GM23338 (cell line): Measurements from ENCODE around the gene GATA5. TPM values are rescaled to one million over a fixed set of nuclear protein-coding genes. Genes with fewer than 3 reads are reported as not detected.

Source experiments
- ATAC-seq: fragments of 200-7000 bp; cut with Tn5 transposase; 3 replicates; pipeline ENCODE4 v1.9.1; 2020
- DNase-seq: peaks from one replicate; pipeline ENCODE4 v3.0.0-alpha.2; 2015; ENCODE audit warnings: low spot score
- H2AFZ ChIP-seq: fragments of 200-600 bp; sonication (generic); 2 replicates; pipeline ENCODE4 v1.8.0; 2016; ENCODE audit warnings: antibody characterized with exemption, mild to moderate bottlenecking, moderate library complexity
- H3F3A ChIP-seq: fragments of 200-600 bp; sonication (generic); replicated peaks from 2 replicates; pipeline ENCODE4 v1.8.0; 2017; ENCODE audit warnings: antibody characterized with exemption, mixed run types, low read depth
- H3K27ac ChIP-seq: fragments of 200-600 bp; sonication (generic); 2 replicates; pipeline ENCODE4 v1.6.1; 2016; ENCODE audit warnings: low read depth
- H3K27me3 ChIP-seq: fragments of 200-600 bp; sonication (generic); 2 replicates; pipeline ENCODE4 v1.8.0; 2016; ENCODE audit warnings: mild to moderate bottlenecking, mixed run types, moderate library complexity; ENCODE audit not compliant: insufficient read depth
- H3K36me3 ChIP-seq: fragments of 200-600 bp; sonication (generic); 2 replicates; pipeline ENCODE4 v1.8.0; 2016; ENCODE audit warnings: mild to moderate bottlenecking; ENCODE audit not compliant: insufficient read depth
- H3K4me1 ChIP-seq: fragments of 200-600 bp; sonication (generic); 2 replicates; pipeline ENCODE4 v1.8.0; 2016; ENCODE audit warnings: mild to moderate bottlenecking, moderate library complexity; ENCODE audit not compliant: insufficient read depth
- H3K4me2 ChIP-seq: fragments of 200-600 bp; sonication (generic); 2 replicates; pipeline ENCODE4 v1.7.1; 2017; ENCODE audit warnings: mixed run types
- H3K4me3 ChIP-seq: fragments of 200-600 bp; sonication (generic); 2 replicates; pipeline ENCODE4 v1.6.1; 2016; ENCODE audit warnings: mixed run types
- H3K79me2 ChIP-seq: fragments of 200-600 bp; sonication (generic); replicated peaks from 2 replicates; pipeline ENCODE4 v1.8.0; 2017; ENCODE audit warnings: mild to moderate bottlenecking; ENCODE audit not compliant: insufficient read depth
- H3K9me2 ChIP-seq: fragments of 200-600 bp; sonication (generic); 2 replicates; pipeline ENCODE4 v1.8.0; 2017; ENCODE audit not compliant: insufficient read depth
- H4K20me1 ChIP-seq: fragments of 200-600 bp; sonication (generic); replicated peaks from 2 replicates; pipeline ENCODE4 v1.8.0; 2017; ENCODE audit warnings: mild to moderate bottlenecking; ENCODE audit not compliant: insufficient read depth
- H3K27ac Mint-ChIP-seq: 2 replicates; pipeline ENCODE4 v1.8.0; 2020; ENCODE audit warnings: inconsistent platforms, mild to moderate bottlenecking, moderate library complexity, mixed read lengths
- H3K27me3 Mint-ChIP-seq: 3 replicates; pipeline ENCODE4 v1.8.0; 2022; ENCODE audit warnings: low read depth, mild to moderate bottlenecking, moderate library complexity, mixed read lengths, inconsistent platforms; ENCODE audit not compliant: insufficient read depth, poor library complexity
- H3K36me3 Mint-ChIP-seq: 3 replicates; pipeline ENCODE4 v1.8.0; 2021; ENCODE audit warnings: low read depth, mild to moderate bottlenecking, inconsistent platforms, moderate library complexity, mixed read lengths
- H3K4me1 Mint-ChIP-seq: 3 replicates; pipeline ENCODE4 v1.8.0; 2020; ENCODE audit warnings: mild to moderate bottlenecking, inconsistent platforms, mixed read lengths
- H3K4me3 Mint-ChIP-seq: 3 replicates; pipeline ENCODE4 v1.8.0; 2021; ENCODE audit warnings: moderate library complexity, mild to moderate bottlenecking, inconsistent platforms, mixed read lengths
- H3K9me3 Mint-ChIP-seq: 3 replicates; pipeline ENCODE4 v1.8.0; 2020; ENCODE audit warnings: moderate library complexity, mild to moderate bottlenecking, inconsistent platforms, mixed read lengths
- CREB1 ChIP-seq: fragments of 250-450 bp; sonication (Bioruptor Pico); IDR thresholded peaks from 2 replicates; pipeline ENCODE4 v1.5.0; 2020; ENCODE audit warnings: low read depth, mild to moderate bottlenecking, moderate library complexity
- EZH2 ChIP-seq: fragments of 200-600 bp; sonication (generic); IDR thresholded peaks from one replicate; pipeline ENCODE4 v1.8.0; 2017; ENCODE audit warnings: antibody characterized with exemption, mild to moderate bottlenecking, low read depth; ENCODE audit not compliant: unreplicated experiment
- EZH2phosphoT487 ChIP-seq: fragments of 200-600 bp; sonication (generic); IDR thresholded peaks from one replicate; pipeline ENCODE4 v1.8.1; 2018; ENCODE audit warnings: antibody characterized with exemption; ENCODE audit not compliant: unreplicated experiment
- JUNB ChIP-seq: IDR thresholded peaks from one replicate; pipeline ENCODE4 v1.6.1; 2016; ENCODE audit warnings: antibody characterized with exemption; ENCODE audit not compliant: unreplicated experiment
- NANOG ChIP-seq: IDR thresholded peaks from 2 replicates; pipeline ENCODE4 v1.6.1; 2016; ENCODE audit warnings: antibody characterized with exemption, borderline replicate concordance
- STAT1 ChIP-seq: IDR thresholded peaks from one replicate; pipeline ENCODE4 v1.6.1; 2016; ENCODE audit warnings: antibody characterized with exemption; ENCODE audit not compliant: unreplicated experiment
- ZNF114 ChIP-seq: fragments of 250-450 bp; sonication (Bioruptor Pico); IDR thresholded peaks from 2 replicates; pipeline ENCODE4 v1.5.0; 2020; ENCODE audit warnings: mild to moderate bottlenecking, moderate library complexity
- ZNF331 ChIP-seq: fragments of 250-450 bp; sonication (Bioruptor Pico); IDR thresholded peaks from 2 replicates; pipeline ENCODE4 v1.5.0; 2020; ENCODE audit warnings: low read depth, mild to moderate bottlenecking, moderate library complexity
- polyA plus RNA-seq: library from polyadenylated mRNA; unstranded; fragments of >200 nt; fragmentation: Nextera tagmentation; extraction: Ambion mirVana; gene quantifications from 2 replicates; pipeline ENCODE4 v1.2.1, GENCODE V29; 2016
- total RNA-seq: library from RNA; depleted of rRNA; stranded (reverse); fragments of >200 nt; shearing (Covaris generic); gene quantifications from 2 replicates; pipeline ENCODE4 v1.2.3, GENCODE V29; 2014
- TF ChIP-seq, protein P1 (sequence below), 2 experiments: fragments of 200-600 bp in 1 of 2; sonication (generic) in 1 of 2; conservative IDR thresholded peaks; 2 replicates each; pipeline versions ENCODE4 v1.5.1 to v1.6.1; 2016 to 2017; ENCODE audit warnings: antibody characterized with exemption in 2 of 2, low read depth in 2 of 2, mild to moderate bottlenecking in 2 of 2, moderate library complexity in 1 of 2
- TF ChIP-seq, protein P2 (sequence below): IDR thresholded peaks from 2 replicates; pipeline ENCODE4 v1.6.1; 2016; ENCODE audit warnings: antibody characterized with exemption
- TF ChIP-seq, protein P3 (sequence below): fragments of 250-450 bp; sonication (Bioruptor Pico); IDR thresholded peaks from 2 replicates; pipeline ENCODE4 v1.5.0; 2020; ENCODE audit warnings: mild to moderate bottlenecking, moderate library complexity

Gene GATA5
- total and polyA plus RNA-seq, 2 experiments from 2014 or later, result 0.60 to 0.73 TPM

DNA sequence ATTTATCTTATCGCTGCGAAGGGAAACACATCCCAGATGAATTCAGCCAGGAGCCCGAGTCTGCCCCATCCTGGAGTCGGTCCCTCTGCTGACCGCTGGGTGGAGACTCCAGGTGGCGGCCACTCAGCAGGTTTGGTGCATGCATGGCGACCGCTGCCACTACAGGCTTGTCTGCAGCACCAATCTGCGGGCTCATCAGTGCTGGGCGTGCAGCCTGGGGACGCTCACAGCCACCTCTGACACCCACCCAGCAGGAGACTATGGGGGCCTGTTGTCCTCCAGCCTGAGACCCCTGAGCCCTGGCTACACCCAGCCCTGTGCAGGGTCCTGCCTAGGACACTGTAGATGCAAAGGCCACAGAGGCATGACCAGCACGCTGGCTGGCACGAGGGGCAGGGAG is 40.5 kb upstream of the GATA5 start:
- no peak for TF ChIP-seq EZH2
- TF ChIP-seq, protein P1, sequence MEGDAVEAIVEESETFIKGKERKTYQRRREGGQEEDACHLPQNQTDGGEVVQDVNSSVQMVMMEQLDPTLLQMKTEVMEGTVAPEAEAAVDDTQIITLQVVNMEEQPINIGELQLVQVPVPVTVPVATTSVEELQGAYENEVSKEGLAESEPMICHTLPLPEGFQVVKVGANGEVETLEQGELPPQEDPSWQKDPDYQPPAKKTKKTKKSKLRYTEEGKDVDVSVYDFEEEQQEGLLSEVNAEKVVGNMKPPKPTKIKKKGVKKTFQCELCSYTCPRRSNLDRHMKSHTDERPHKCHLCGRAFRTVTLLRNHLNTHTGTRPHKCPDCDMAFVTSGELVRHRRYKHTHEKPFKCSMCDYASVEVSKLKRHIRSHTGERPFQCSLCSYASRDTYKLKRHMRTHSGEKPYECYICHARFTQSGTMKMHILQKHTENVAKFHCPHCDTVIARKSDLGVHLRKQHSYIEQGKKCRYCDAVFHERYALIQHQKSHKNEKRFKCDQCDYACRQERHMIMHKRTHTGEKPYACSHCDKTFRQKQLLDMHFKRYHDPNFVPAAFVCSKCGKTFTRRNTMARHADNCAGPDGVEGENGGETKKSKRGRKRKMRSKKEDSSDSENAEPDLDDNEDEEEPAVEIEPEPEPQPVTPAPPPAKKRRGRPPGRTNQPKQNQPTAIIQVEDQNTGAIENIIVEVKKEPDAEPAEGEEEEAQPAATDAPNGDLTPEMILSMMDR (conservative IDR thresholded peaks at IDR 0.05; ENCODE audit: low read depth in 2 of 2), result peak in 1 of 2 experiments; percentile 48; a peak in 3 of 4 replicates
- Histone ChIP-seq H3K4me3 (no peak overlapping the region), H3K36me3 (no peaks in the 10 kb centered on the region), H3K9me2 (no peaks in the 10 kb centered on the region), H3K4me1 (no peaks in the 10 kb centered on the region), H3K79me2 (no peaks in the 10 kb centered on the region), H3K27ac (no peak overlapping the region), H4K20me1 (no peaks in the 10 kb centered on the region), H3K27me3 (no peaks in the 10 kb centered on the region), H3F3A (no peaks in the 10 kb centered on the region), H3K4me2 (no peak overlapping the region), H2AFZ (no peak overlapping the region)
- Mint-ChIP-seq H3K9me3 (no peaks in the 10 kb centered on the region), H3K4me3 (no peak overlapping the region), H3K4me1 (no peaks in the 10 kb centered on the region; the same call in 2 of the 3 replicates), H3K27ac (no peak overlapping the region), H3K27me3 (peaks cover 6% of the 10 kb centered on the region), H3K36me3 (no peaks in the 10 kb centered on the region)
- ATAC-seq, result peak; percentile 65
- peak; percentile 52 for DNase-seq

DNA sequence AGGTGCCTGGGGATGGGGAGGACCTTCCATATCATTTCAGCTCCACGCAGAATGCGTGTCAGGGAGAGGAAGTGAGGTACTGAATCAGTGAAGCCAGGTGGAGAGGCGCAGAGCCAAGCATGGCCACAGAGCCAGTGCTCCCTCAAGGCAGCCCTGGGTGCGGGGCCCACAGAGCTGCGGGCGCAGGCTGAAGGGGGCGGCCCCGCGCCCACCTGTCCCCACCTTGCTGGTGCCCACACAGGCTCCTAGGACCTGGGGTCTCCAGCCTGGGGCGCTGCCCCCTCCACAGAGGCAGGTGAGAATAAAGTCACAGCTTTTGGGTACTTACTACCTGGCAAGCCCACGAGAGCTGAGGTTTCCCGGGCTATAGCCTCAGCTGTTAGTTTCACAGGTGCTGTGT is 40.0 kb upstream of the GATA5 start:
- no peak for ATAC-seq
- Histone ChIP-seq H4K20me1 (no peaks in the 10 kb centered on the region), H3K4me2 (no peak overlapping the region), H3F3A (no peaks in the 10 kb centered on the region), H3K27ac (no peak overlapping the region), H3K79me2 (no peaks in the 10 kb centered on the region), H3K36me3 (no peaks in the 10 kb centered on the region), H3K9me2 (no peaks in the 10 kb centered on the region), H3K27me3 (no peaks in the 10 kb centered on the region), H3K4me3 (no peak overlapping the region), H2AFZ (no peak overlapping the region), H3K4me1 (no peaks in the 10 kb centered on the region)
- H3K36me3 Mint-ChIP-seq, result no peaks in the 10 kb centered on the region
- peaks cover 6% of the 10 kb centered on the region for H3K27me3 Mint-ChIP-seq
- no peaks in the 10 kb centered on the region; the same call in 2 of the 3 replicates for H3K4me1 Mint-ChIP-seq
- no peaks in the 10 kb centered on the region for H3K9me3 Mint-ChIP-seq
- no peak overlapping the region for H3K27ac Mint-ChIP-seq
- H3K4me3 Mint-ChIP-seq, result no peak overlapping the region
- no peak for DNase-seq
- TF ChIP-seq, protein P2, sequence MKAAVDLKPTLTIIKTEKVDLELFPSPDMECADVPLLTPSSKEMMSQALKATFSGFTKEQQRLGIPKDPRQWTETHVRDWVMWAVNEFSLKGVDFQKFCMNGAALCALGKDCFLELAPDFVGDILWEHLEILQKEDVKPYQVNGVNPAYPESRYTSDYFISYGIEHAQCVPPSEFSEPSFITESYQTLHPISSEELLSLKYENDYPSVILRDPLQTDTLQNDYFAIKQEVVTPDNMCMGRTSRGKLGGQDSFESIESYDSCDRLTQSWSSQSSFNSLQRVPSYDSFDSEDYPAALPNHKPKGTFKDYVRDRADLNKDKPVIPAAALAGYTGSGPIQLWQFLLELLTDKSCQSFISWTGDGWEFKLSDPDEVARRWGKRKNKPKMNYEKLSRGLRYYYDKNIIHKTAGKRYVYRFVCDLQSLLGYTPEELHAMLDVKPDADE, result no peak
- TF ChIP-seq, protein P1 (conservative IDR thresholded peaks at IDR 0.05; ENCODE audit: low read depth in 2 of 2), result no peak
- TF ChIP-seq CREB1 (CRISPR knock-in tag) (no peak), ZNF114 (no peak), EZH2 (no peak), EZH2phosphoT487 (no peak), ZNF331 (CRISPR knock-in tag) (no peak), JUNB (no peak), NANOG (no peak), STAT1 (no peak)
- TF ChIP-seq, protein P3, sequence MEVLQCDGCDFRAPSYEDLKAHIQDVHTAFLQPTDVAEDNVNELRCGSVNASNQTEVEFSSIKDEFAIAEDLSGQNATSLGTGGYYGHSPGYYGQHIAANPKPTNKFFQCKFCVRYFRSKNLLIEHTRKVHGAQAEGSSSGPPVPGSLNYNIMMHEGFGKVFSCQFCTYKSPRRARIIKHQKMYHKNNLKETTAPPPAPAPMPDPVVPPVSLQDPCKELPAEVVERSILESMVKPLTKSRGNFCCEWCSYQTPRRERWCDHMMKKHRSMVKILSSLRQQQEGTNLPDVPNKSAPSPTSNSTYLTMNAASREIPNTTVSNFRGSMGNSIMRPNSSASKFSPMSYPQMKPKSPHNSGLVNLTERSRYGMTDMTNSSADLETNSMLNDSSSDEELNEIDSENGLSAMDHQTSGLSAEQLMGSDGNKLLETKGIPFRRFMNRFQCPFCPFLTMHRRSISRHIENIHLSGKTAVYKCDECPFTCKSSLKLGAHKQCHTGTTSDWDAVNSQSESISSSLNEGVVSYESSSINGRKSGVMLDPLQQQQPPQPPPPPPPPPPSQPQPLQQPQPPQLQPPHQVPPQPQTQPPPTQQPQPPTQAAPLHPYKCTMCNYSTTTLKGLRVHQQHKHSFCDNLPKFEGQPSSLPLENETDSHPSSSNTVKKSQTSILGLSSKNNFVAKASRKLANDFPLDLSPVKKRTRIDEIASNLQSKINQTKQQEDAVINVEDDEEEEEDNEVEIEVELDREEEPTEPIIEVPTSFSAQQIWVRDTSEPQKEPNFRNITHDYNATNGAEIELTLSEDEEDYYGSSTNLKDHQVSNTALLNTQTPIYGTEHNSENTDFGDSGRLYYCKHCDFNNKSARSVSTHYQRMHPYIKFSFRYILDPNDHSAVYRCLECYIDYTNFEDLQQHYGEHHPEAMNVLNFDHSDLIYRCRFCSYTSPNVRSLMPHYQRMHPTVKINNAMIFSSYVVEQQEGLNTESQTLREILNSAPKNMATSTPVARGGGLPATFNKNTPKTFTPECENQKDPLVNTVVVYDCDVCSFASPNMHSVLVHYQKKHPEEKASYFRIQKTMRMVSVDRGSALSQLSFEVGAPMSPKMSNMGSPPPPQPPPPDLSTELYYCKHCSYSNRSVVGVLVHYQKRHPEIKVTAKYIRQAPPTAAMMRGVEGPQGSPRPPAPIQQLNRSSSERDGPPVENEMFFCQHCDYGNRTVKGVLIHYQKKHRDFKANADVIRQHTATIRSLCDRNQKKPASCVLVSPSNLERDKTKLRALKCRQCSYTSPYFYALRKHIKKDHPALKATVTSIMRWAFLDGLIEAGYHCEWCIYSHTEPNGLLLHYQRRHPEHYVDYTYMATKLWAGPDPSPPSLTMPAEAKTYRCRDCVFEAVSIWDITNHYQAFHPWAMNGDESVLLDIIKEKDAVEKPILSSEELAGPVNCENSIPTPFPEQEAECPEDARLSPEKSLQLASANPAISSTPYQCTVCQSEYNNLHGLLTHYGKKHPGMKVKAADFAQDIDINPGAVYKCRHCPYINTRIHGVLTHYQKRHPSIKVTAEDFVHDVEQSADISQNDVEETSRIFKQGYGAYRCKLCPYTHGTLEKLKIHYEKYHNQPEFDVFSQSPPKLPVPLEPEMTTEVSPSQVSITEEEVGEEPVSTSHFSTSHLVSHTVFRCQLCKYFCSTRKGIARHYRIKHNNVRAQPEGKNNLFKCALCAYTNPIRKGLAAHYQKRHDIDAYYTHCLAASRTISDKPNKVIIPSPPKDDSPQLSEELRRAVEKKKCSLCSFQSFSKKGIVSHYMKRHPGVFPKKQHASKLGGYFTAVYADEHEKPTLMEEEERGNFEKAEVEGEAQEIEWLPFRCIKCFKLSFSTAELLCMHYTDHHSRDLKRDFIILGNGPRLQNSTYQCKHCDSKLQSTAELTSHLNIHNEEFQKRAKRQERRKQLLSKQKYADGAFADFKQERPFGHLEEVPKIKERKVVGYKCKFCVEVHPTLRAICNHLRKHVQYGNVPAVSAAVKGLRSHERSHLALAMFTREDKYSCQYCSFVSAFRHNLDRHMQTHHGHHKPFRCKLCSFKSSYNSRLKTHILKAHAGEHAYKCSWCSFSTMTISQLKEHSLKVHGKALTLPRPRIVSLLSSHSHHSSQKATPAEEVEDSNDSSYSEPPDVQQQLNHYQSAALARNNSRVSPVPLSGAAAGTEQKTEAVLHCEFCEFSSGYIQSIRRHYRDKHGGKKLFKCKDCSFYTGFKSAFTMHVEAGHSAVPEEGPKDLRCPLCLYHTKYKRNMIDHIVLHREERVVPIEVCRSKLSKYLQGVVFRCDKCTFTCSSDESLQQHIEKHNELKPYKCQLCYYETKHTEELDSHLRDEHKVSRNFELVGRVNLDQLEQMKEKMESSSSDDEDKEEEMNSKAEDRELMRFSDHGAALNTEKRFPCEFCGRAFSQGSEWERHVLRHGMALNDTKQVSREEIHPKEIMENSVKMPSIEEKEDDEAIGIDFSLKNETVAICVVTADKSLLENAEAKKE (CRISPR knock-in tag), result no peak
